HCT116 (cell line): Measurements from ENCODE around the gene KISS1R. TPM values are rescaled to one million over a fixed set of nuclear protein-coding genes. Genes with fewer than 3 reads are reported as not detected.

Experiments used
- ATAC-seq: fragments of 200-7000 bp; cut with Tn5 transposase; 2 replicates; pipeline ENCODE4 v1.9.1; 2020; ENCODE audit warnings: mild to moderate bottlenecking, moderate library complexity
- BruUV-seq: library from RNA; stranded (reverse); fragments of 400-500 nt; replicated peaks from 2 replicates; lab custom pipeline; 2021; lab: Mats Ljungman, UMichigan
- CTCF ChIA-PET: fragments of 300-600 bp; sonication (Branson Sonifier 250); formaldehyde crosslinking; loops from one replicate; lab custom pipeline; 2021; ENCODE audit warnings: antibody characterized with exemption; lab: Charles Lee
- POLR2A ChIA-PET: fragments of 300-600, 350-600 bp; sonication (Branson Sonifier 250); formaldehyde crosslinking; loops from one replicate; lab custom pipeline; 2021; ENCODE audit warnings: antibody characterized with exemption; lab: Charles Lee
- RAD21 ChIA-PET, 2 experiments: fragments of 300-600 bp; sonication (Branson Sonifier 250); formaldehyde crosslinking; loops; one replicate each; lab custom pipeline; 2023; ENCODE audit warnings: low total read pairs in 2 of 2; ENCODE audit not compliant: uncharacterized antibody in 2 of 2, unreplicated experiment in 2 of 2, low non-redundant PET in 1 of 2; lab: Charles Lee
- DNase-seq: peaks from one replicate; pipeline ENCODE4 v3.0.0-alpha.2; 2010; ENCODE audit warnings: low read depth, low spot score
- H2AFZ ChIP-seq: fragments of 200-600 bp; shearing (Covaris generic), sonication (generic); 2 replicates; pipeline ENCODE4 v1.6.1; 2017; ENCODE audit warnings: low read depth, mixed run types, mixed read lengths, antibody characterized with exemption, low read length; ENCODE audit not compliant: poor library complexity, severe bottlenecking
- H3K27ac ChIP-seq: 2 replicates; pipeline ENCODE4 v1.5.1; 2012; ENCODE audit warnings: low read depth, low read length
- H3K27me3 ChIP-seq: fragments of 200-600 bp; sonication (generic); 2 replicates; pipeline ENCODE4 v1.6.1; 2016; ENCODE audit warnings: mixed run types, low read length, mixed read lengths; ENCODE audit not compliant: insufficient read depth
- H3K36me3 ChIP-seq, 2 experiments: fragments of 200-500 bp in 1 of 2; fragments of 200-600 bp in 1 of 2; sonication (Bioruptor generic) in 1 of 2; sonication (generic) in 1 of 2; 2 replicates each; pipeline versions ENCODE4 v1.5.1 to v1.6.1; 2014 to 2016; ENCODE audit warnings: low read length in 2 of 2, inconsistent platforms in 1 of 2, mixed read lengths in 1 of 2, mixed run types in 1 of 2; ENCODE audit not compliant: insufficient read depth in 2 of 2, control insufficient read depth in 1 of 2
- H3K4me1 ChIP-seq, 2 experiments: fragments of 200-600 bp in 1 of 2; sonication (generic) in 1 of 2; 2 replicates each; pipeline versions ENCODE4 v1.5.1 to v1.6.1; 2012 to 2017; ENCODE audit warnings: low read length in 2 of 2, inconsistent platforms in 1 of 2, mild to moderate bottlenecking in 1 of 2, mixed read lengths in 1 of 2, mixed run types in 1 of 2, moderate library complexity in 1 of 2; ENCODE audit not compliant: insufficient read depth in 2 of 2, control insufficient read depth in 1 of 2
- H3K4me2 ChIP-seq: fragments of 200-600 bp; sonication (generic); 2 replicates; pipeline ENCODE4 v1.6.1; 2017; ENCODE audit warnings: mixed run types, low read length, mixed read lengths
- H3K4me3 ChIP-seq, 2 experiments: fragments of 200-600 bp in 1 of 2; sonication (generic) in 1 of 2; replicated peaks in 1 of 2; 2 replicates each; pipeline ENCODE4 v1.5.1; 2011 to 2016; ENCODE audit warnings: low read length in 2 of 2, control low read depth in 1 of 2, low read depth in 1 of 2, mild to moderate bottlenecking in 1 of 2, mixed read lengths in 1 of 2, mixed run types in 1 of 2
- H3K79me2 ChIP-seq: fragments of 200-600 bp; sonication (generic); 2 replicates; pipeline ENCODE4 v1.6.1; 2017; ENCODE audit warnings: mild to moderate bottlenecking, mixed run types, low read length, moderate library complexity, mixed read lengths; ENCODE audit not compliant: insufficient read depth
- H3K9ac ChIP-seq: fragments of 200-600 bp; sonication (generic); 2 replicates; pipeline ENCODE4 v1.6.1; 2016; ENCODE audit warnings: low read length, mixed read lengths
- H3K9me2 ChIP-seq: fragments of 200-600 bp; sonication (generic), shearing (Covaris generic); 2 replicates; pipeline ENCODE4 v1.6.1; 2017; ENCODE audit warnings: mixed run types, mild to moderate bottlenecking, moderate library complexity; ENCODE audit not compliant: insufficient read depth
- H3K9me3 ChIP-seq, 2 experiments: fragments of 200-500 bp in 1 of 2; fragments of 200-600 bp in 1 of 2; sonication (Bioruptor generic) in 1 of 2; sonication (generic) in 1 of 2; 2 replicates each; pipeline ENCODE4 v1.6.1; 2014 to 2017; ENCODE audit warnings: low read length in 2 of 2, mixed read lengths in 2 of 2, inconsistent platforms in 1 of 2, low read depth in 1 of 2, mild to moderate bottlenecking in 1 of 2, mixed run types in 1 of 2, moderate library complexity in 1 of 2; ENCODE audit not compliant: control insufficient read depth in 1 of 2, insufficient read depth in 1 of 2
- H4K20me1 ChIP-seq: fragments of 200-600 bp; sonication (generic), shearing (Covaris generic); 2 replicates; pipeline ENCODE4 v1.6.1; 2017; ENCODE audit warnings: mixed run types, mild to moderate bottlenecking, moderate library complexity; ENCODE audit not compliant: insufficient read depth
- EZH2 ChIP-seq: fragments of 200-600 bp; sonication (generic); IDR thresholded peaks from 2 replicates; pipeline ENCODE4 v1.6.1; 2017; ENCODE audit warnings: antibody characterized with exemption, mixed run types
- POLR2AphosphoS5 ChIP-seq: IDR thresholded peaks from 2 replicates; pipeline ENCODE4 v1.6.1; 2011; ENCODE audit warnings: mild to moderate bottlenecking, low read depth, low read length, moderate library complexity
- YY1 ChIP-seq: IDR thresholded peaks from 2 replicates; pipeline ENCODE4 v1.6.1; 2011; ENCODE audit warnings: low read length, low read depth, moderate library complexity, mild to moderate bottlenecking; ENCODE audit not compliant: insufficient replicate concordance; ENCODE audit errors: extremely low read depth
- ZFX ChIP-seq: fragments of 450-650 bp; IDR thresholded peaks from 2 replicates; pipeline ENCODE4 v1.6.1; 2017
- intact Hi-C: fragments of 100-400 bp; cut with micrococcal nuclease; formaldehyde crosslinking; loops from 2 replicates; pipeline ENCODE4 v1.10.0; 2022
- total RNA-seq: library from RNA; stranded (reverse); gene quantifications from one replicate; pipeline ENCODE4 v1.2.1, GENCODE V29; 2021; ENCODE audit not compliant: unreplicated experiment
- TF ChIP-seq, protein P1 (sequence below): IDR thresholded peaks from 2 replicates; pipeline ENCODE4 v1.6.1; 2012; ENCODE audit warnings: low read depth

KISS1R gene
- total RNA-seq, 1 experiment from 2014 or later, result 5.9 TPM

DNA sequence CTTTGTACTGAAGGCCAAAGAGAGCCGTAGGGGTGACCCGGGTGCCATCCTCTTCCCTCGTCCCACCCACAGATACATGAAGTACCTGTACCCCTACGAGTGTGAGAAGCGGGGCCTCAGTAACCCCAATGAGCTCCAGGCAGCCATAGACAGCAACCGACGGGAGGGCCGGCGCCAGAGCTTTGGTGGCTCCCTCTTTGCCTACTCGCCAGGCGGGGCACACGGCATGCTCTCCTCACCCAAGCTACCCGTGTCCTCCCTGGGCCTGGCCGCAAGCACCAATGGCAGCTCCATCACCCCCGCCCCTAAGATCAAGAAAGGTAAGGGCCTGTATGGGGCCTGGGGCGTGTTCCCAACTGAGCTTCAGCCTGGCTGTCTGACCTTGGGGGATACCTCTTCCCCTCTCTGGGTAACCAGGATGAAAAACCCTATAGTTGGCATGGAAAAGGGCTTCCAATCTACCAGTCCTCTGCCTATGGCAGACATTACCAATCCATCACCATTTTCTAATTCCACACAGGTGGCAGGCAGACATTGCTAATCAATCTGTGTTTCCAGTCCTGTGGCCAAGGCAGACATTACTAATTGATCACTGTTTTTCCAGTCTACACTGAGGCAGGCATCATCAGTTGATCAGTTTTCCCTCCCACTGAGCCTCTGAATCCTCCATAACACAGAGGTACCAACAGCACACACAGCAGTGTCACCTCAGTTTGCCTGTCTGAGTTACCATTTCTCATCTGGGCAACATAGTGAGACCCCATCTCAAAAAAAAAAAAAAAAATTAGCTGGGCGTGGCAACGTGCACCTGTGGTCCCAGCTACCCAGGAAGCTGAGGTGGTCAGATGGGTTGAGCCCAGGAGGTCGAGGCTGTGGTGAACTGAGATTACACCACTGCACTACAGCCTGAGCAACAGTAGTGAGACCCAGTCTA is 47.9 kb downstream of the KISS1R start:
- no peak overlapping the region for H3K9ac ChIP-seq
- H3K79me2 ChIP-seq, result no peaks in the 10 kb centered on the region
- H3K4me1 ChIP-seq, result peaks cover 11 to 25% of the 10 kb centered on the region in 2 experiments
- H3K4me2 ChIP-seq, result no peak overlapping the region
- RAD21 ChIA-PET, result no interaction called here
- H3K9me2 ChIP-seq, result no peaks in the 10 kb centered on the region
- BruUV-seq, result no TSS peak
- ATAC-seq, result peak; percentile 23; the same call in 1 of the 2 replicates
- TF ChIP-seq ZFX, result no peak
- no peak for TF ChIP-seq EZH2
- TF ChIP-seq YY1, result peak; percentile 42
- TF ChIP-seq, all 23 proteins: peak for 1
- H3K4me3 ChIP-seq, result no peak overlapping the region
- H3K27me3 ChIP-seq, result no peaks in the 10 kb centered on the region
- H3K27ac ChIP-seq, result no peak overlapping the region
- POLR2A ChIA-PET, result no interaction called here
- H4K20me1 ChIP-seq, result no peaks in the 10 kb centered on the region
- intact Hi-C loops, result no loop called here
- H2AFZ ChIP-seq, result no peak overlapping the region
- H3K9me3 ChIP-seq, result peaks cover 0 to 4% of the 10 kb centered on the region in 2 experiments; a peak in 1 of 4 replicates
- CTCF ChIA-PET, result no interaction called here
- no peak for DNase-seq
- peaks cover 6 to 34% of the 10 kb centered on the region in 2 experiments for H3K36me3 ChIP-seq

DNA sequence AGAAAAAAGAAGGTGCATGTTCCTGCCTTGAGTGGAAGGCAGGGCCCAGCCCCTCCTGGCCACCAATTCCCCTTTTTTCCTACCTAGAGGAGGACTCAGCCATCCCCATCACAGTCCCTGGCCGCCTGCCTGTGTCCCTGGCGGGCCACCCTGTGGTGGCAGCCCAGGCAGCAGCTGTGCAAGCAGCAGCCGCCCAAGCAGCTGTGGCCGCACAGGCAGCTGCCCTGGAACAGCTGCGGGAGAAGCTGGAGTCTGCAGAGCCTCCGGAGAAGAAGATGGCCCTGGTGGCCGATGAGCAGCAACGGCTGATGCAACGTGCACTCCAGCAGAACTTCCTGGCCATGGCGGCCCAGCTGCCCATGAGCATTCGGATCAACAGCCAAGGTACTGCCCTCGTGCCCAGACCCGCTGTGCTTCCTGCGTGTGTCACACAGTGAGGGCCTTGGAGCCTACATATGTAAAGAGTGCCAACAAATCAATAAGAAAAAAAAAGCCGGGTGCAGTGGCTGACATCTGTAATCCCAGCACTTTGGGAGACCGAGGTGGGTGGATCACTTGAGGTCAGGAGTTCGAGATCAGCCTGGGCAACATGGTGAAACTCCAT is 49.5 kb downstream of the KISS1R start:
- RAD21 ChIA-PET, result no interaction called here
- Histone ChIP-seq H3K27ac (no peak overlapping the region), H3K27me3 (no peaks in the 10 kb centered on the region), H3K9me2 (no peaks in the 10 kb centered on the region)
- BruUV-seq, result no TSS peak
- TF ChIP-seq EZH2, result no peak
- no peak for TF ChIP-seq POLR2AphosphoS5
- TF ChIP-seq, protein P1, sequence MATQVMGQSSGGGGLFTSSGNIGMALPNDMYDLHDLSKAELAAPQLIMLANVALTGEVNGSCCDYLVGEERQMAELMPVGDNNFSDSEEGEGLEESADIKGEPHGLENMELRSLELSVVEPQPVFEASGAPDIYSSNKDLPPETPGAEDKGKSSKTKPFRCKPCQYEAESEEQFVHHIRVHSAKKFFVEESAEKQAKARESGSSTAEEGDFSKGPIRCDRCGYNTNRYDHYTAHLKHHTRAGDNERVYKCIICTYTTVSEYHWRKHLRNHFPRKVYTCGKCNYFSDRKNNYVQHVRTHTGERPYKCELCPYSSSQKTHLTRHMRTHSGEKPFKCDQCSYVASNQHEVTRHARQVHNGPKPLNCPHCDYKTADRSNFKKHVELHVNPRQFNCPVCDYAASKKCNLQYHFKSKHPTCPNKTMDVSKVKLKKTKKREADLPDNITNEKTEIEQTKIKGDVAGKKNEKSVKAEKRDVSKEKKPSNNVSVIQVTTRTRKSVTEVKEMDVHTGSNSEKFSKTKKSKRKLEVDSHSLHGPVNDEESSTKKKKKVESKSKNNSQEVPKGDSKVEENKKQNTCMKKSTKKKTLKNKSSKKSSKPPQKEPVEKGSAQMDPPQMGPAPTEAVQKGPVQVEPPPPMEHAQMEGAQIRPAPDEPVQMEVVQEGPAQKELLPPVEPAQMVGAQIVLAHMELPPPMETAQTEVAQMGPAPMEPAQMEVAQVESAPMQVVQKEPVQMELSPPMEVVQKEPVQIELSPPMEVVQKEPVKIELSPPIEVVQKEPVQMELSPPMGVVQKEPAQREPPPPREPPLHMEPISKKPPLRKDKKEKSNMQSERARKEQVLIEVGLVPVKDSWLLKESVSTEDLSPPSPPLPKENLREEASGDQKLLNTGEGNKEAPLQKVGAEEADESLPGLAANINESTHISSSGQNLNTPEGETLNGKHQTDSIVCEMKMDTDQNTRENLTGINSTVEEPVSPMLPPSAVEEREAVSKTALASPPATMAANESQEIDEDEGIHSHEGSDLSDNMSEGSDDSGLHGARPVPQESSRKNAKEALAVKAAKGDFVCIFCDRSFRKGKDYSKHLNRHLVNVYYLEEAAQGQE, result no peak
- TF ChIP-seq, all 23 proteins: peak for 0
- Histone ChIP-seq H3K9ac (no peak overlapping the region), H3K4me2 (no peak overlapping the region), H3K36me3 (peaks cover 6 to 46% of the 10 kb centered on the region in 2 experiments), H3K4me1 (peaks cover 11 to 13% of the 10 kb centered on the region in 2 experiments), H4K20me1 (no peaks in the 10 kb centered on the region), H3K79me2 (no peaks in the 10 kb centered on the region), H3K9me3 (peaks cover 8 to 17% of the 10 kb centered on the region in 2 experiments; a peak in 3 of 4 replicates), H2AFZ (no peak overlapping the region), H3K4me3 (no peak overlapping the region)
- intact Hi-C loops, result no loop called here
- DNase-seq (no peak), ATAC-seq (no peak)
- ChIA-PET POLR2A (no interaction called here), CTCF (no interaction called here)
